Mesothelial cell of epicardium (in vitro differentiated cells): ENCODE data around the gene LITAF. TPM values are rescaled to one million over a fixed set of nuclear protein-coding genes. Genes with fewer than 3 reads are reported as not detected.

Experiments used
- DNase-seq, 2 experiments: peaks; one replicate each; pipeline ENCODE4 v3.0.0; 2021; ENCODE audit warnings: low spot score in 2 of 2; ENCODE audit not compliant: unreplicated experiment in 2 of 2
- H3K27ac Mint-ChIP-seq: 2 replicates; pipeline ENCODE4 v1.8.0; 2021; ENCODE audit warnings: mixed read lengths
- H3K27me3 Mint-ChIP-seq: 2 replicates; pipeline ENCODE4 v1.8.0; 2021; ENCODE audit warnings: low read depth, mixed read lengths
- H3K36me3 Mint-ChIP-seq: 2 replicates; pipeline ENCODE4 v1.8.0; 2021; ENCODE audit warnings: mixed read lengths
- H3K4me1 Mint-ChIP-seq: 2 replicates; pipeline ENCODE4 v1.8.0; 2021; ENCODE audit warnings: mixed read lengths
- H3K4me3 Mint-ChIP-seq: 2 replicates; pipeline ENCODE4 v1.8.0; 2021; ENCODE audit warnings: mild to moderate bottlenecking, moderate library complexity, mixed read lengths
- H3K9me3 Mint-ChIP-seq: 2 replicates; pipeline ENCODE4 v1.8.0; 2021; ENCODE audit warnings: mixed read lengths
- total RNA-seq: library from RNA; stranded (reverse); gene quantifications from 3 replicates; pipeline ENCODE4 v1.2.1, GENCODE V29; 2021
- TF ChIP-seq, protein P1 (sequence below): fragments of 200-600 bp; sonication (generic); IDR thresholded peaks from one replicate; pipeline ENCODE4 v1.5.0; 2021; ENCODE audit warnings: antibody characterized with exemption; ENCODE audit not compliant: unreplicated experiment

The LITAF gene
- total RNA-seq, 1 donor from 2014 or later, result 60.8 TPM

DNA sequence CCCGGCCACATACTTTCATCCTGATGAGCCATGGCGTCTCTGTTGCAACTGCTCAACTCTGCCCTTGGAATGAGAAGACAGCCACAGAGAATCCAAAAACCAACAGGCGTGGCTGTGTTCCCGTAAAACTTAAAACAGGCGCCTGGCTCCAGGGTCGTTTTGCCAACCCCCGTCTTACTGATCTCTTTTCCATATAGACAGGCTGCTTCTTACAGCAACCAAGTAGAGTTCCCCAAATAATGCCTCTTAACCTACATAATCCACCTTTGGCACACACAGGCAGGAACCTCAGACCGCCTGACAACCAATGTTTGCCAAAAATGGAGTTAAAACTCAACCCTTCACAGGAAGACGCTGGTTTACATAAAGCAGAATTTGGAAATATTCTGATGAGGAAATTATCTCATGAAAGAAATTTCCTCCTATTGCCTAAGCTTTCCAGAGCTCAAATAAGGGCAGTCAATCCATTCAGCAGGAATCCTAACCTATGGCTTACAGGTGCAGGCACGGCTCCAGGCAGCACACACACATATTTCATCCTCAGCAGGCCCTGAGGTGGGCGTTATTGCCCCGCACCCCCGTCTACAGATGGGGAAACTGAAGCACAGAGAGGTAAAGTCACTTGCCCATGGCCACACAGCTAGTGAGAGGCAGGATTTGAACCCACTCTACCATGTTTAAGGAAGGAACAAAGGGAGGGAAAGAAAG, 35.8 kb downstream of the LITAF start:
- no peak overlapping the region for H3K4me3 Mint-ChIP-seq
- H3K27ac Mint-ChIP-seq, result peak overlapping the region; percentile 21
- peaks cover 62% of the 10 kb centered on the region for H3K36me3 Mint-ChIP-seq
- H3K27me3 Mint-ChIP-seq, result no peaks in the 10 kb centered on the region
- no peak for DNase-seq
- no peaks in the 10 kb centered on the region for H3K4me1 Mint-ChIP-seq
- H3K9me3 Mint-ChIP-seq, result peaks cover 11% of the 10 kb centered on the region
- TF ChIP-seq, protein P1, sequence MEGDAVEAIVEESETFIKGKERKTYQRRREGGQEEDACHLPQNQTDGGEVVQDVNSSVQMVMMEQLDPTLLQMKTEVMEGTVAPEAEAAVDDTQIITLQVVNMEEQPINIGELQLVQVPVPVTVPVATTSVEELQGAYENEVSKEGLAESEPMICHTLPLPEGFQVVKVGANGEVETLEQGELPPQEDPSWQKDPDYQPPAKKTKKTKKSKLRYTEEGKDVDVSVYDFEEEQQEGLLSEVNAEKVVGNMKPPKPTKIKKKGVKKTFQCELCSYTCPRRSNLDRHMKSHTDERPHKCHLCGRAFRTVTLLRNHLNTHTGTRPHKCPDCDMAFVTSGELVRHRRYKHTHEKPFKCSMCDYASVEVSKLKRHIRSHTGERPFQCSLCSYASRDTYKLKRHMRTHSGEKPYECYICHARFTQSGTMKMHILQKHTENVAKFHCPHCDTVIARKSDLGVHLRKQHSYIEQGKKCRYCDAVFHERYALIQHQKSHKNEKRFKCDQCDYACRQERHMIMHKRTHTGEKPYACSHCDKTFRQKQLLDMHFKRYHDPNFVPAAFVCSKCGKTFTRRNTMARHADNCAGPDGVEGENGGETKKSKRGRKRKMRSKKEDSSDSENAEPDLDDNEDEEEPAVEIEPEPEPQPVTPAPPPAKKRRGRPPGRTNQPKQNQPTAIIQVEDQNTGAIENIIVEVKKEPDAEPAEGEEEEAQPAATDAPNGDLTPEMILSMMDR, result no peak

DNA sequence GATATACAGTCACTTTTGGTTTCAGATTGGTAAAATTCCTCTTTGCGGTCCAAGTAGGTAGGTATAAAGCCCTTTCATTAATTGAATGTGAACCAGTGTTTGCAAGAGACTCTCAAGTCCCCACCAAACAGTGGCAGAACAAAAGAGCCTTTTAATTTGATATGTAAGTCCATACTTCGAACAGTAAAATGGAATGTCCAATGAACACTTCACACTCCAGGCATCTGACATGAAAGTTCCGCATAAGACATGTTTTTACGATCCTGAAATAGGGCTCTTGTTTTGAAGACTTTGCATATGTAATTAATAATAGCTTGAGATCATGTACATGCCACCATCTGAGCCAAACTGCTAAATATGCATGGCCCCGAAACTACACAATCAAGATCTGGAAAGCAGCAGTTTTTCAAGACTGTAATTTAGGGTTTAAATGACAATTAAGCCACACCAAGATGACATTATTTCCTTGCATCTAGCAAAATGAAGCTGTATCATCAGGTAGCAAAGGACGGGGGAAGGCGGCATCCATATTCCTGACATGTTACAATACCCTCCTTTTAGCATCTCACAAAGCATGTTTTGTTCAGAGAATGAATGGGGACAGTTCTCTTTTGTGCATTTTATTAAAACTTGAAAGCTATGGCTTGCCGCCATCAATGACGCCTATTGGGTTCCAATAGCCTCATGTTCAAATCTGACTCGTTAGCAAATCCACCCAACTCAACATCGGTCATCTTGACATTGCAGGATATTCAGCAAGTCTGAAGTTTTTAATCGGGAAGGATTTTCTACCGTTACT, 39.4 kb downstream of the LITAF start:
- no peak overlapping the region for H3K4me3 Mint-ChIP-seq
- TF ChIP-seq, protein P1, result no peak
- H3K4me1 Mint-ChIP-seq, result no peaks in the 10 kb centered on the region
- no peaks in the 10 kb centered on the region for H3K27me3 Mint-ChIP-seq
- peaks cover 7% of the 10 kb centered on the region for H3K9me3 Mint-ChIP-seq
- H3K36me3 Mint-ChIP-seq, result peaks cover 47% of the 10 kb centered on the region
- no peak overlapping the region for H3K27ac Mint-ChIP-seq
- DNase-seq, result no peak

DNA sequence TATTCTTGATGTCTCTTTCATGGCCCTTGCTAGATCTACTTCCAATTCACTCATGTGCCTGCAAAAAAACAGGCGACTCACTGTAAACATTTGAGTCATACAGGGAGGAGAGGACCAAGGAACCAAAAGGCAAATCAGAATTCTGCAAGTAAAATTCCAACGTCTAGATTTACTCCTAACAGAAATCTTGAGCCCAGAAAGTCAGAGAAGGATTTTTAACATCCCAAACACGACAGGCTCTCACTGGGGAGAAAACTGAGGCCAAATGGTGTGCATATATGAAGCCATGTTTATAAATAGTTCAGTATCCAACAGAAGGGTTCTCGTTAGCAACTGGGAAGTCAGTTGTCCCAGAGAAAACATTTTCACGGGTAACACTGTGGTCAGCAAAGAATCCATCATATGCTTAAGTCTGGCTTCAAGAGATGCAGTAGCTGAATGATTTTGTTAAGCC, 40.1 kb downstream of the LITAF start:
- no peaks in the 10 kb centered on the region for H3K4me1 Mint-ChIP-seq
- H3K27me3 Mint-ChIP-seq, result no peaks in the 10 kb centered on the region
- no peak overlapping the region for H3K27ac Mint-ChIP-seq
- no peak overlapping the region for H3K4me3 Mint-ChIP-seq
- H3K9me3 Mint-ChIP-seq, result peaks cover 7% of the 10 kb centered on the region
- no peak for DNase-seq
- TF ChIP-seq, protein P1, result no peak
- H3K36me3 Mint-ChIP-seq, result peaks cover 46% of the 10 kb centered on the region

DNA sequence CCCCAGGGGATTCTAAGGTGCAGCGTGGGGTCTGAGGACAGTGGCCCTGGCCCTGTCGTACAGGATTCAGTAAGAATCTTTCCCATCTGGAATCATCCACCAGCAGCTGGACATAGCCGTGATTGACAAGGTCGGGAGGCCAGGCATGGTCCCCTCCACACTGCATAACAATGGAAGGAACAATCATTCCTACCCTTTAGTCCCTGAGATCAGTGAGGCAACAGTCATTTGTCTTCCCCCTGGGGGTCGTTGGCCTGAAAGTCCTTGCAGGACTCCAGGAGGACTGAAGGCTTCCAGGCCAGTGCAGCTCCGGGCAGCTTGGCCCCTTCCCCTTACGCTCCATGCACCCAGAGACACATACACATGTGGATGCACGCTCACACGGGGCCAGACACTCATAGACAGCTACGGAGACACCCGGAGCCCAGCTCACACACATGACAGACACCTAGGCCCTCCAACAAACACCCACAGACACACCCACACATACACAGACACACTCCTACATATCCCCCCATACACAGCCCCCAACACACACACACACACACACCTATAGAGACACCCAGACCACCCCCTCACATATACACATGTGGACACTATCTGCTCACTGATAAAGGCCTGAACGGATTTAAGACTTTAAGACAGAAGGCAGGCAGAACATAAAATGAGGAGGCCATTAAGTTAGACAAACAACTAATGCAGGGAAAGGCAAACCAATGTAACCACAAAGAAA, 42.9 kb downstream of the LITAF start:
- Mint-ChIP-seq H3K4me3 (no peak overlapping the region), H3K27ac (no peak overlapping the region), H3K9me3 (no peaks in the 10 kb centered on the region), H3K36me3 (peaks cover 24% of the 10 kb centered on the region), H3K4me1 (no peaks in the 10 kb centered on the region), H3K27me3 (no peaks in the 10 kb centered on the region)
- TF ChIP-seq, protein P1, result no peak
- no peak for DNase-seq

DNA sequence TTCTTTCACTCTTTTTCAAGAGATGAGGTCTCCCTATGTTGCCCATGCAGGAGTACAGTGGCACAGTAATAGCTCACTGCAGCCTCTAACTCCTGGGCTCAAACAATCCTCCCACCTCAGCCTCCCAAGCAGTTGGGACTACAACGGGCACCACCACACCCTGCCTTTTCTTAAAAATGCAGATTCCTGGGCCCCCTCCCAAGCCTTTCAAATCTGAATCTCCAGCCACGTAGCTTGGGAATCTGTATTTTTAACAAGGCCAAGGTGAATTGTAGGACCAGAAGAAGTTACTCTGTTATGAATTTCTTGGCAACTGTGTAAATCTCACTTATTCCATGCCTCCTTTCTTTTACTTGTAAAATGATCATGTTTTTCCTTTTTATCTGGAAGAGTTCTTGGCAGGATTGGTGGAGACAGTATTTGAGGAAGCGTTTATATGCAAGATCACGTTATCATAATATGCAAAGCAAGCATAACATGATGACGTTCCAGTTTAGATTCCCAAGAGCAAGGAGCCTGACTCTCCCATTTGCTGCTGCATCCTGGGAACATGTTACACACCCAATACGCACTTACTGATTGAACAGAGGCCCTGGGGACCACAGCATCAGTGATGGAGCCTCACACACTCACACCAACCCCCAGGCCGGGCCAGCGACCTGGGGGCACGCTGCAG, 44.5 kb downstream of the LITAF start:
- H3K36me3 Mint-ChIP-seq, result peaks cover 9% of the 10 kb centered on the region
- no peaks in the 10 kb centered on the region for H3K27me3 Mint-ChIP-seq
- H3K4me3 Mint-ChIP-seq, result no peak overlapping the region
- TF ChIP-seq, protein P1, result no peak
- no peak overlapping the region for H3K27ac Mint-ChIP-seq
- no peaks in the 10 kb centered on the region for H3K4me1 Mint-ChIP-seq
- no peaks in the 10 kb centered on the region for H3K9me3 Mint-ChIP-seq
- DNase-seq, result no peak
